Neural crest cell (in vitro differentiated cells): Measurements from ENCODE around the gene PLXNA3. TPM values are rescaled to one million over a fixed set of nuclear protein-coding genes. Genes with fewer than 3 reads are reported as not detected.

Source experiments
- DNase-seq: peaks from one replicate; pipeline ENCODE4 v3.0.0; 2021; ENCODE audit warnings: low read depth, mixed read lengths, low spot score
- H3K27ac Mint-ChIP-seq: one replicate; pipeline ENCODE4 v1.8.0; 2021; ENCODE audit warnings: mild to moderate bottlenecking, mixed read lengths; ENCODE audit not compliant: unreplicated experiment
- H3K27me3 Mint-ChIP-seq: 2 replicates; pipeline ENCODE4 v1.8.0; 2021; ENCODE audit warnings: low read depth, mild to moderate bottlenecking, mixed read lengths
- H3K36me3 Mint-ChIP-seq: 2 replicates; pipeline ENCODE4 v1.8.0; 2021; ENCODE audit warnings: low read depth, mild to moderate bottlenecking, mixed read lengths
- H3K4me1 Mint-ChIP-seq: 2 replicates; pipeline ENCODE4 v1.8.0; 2021; ENCODE audit warnings: mixed read lengths
- H3K4me3 Mint-ChIP-seq: one replicate; pipeline ENCODE4 v1.8.0; 2021; ENCODE audit warnings: mild to moderate bottlenecking, mixed read lengths
- H3K9me3 Mint-ChIP-seq: 2 replicates; pipeline ENCODE4 v1.8.0; 2021; ENCODE audit warnings: mixed read lengths
- CTCF ChIP-seq: fragments of 200-600 bp; sonication (generic); conservative IDR thresholded peaks from 2 replicates; pipeline ENCODE4 v1.5.0; 2021; ENCODE audit warnings: antibody characterized with exemption, mild to moderate bottlenecking
- total RNA-seq: library from RNA; stranded (reverse); gene quantifications from 2 replicates; pipeline ENCODE4 v1.2.1, GENCODE V29; 2021

Gene PLXNA3
- total RNA-seq, 1 donor from 2014 or later: 75.1 TPM

DNA sequence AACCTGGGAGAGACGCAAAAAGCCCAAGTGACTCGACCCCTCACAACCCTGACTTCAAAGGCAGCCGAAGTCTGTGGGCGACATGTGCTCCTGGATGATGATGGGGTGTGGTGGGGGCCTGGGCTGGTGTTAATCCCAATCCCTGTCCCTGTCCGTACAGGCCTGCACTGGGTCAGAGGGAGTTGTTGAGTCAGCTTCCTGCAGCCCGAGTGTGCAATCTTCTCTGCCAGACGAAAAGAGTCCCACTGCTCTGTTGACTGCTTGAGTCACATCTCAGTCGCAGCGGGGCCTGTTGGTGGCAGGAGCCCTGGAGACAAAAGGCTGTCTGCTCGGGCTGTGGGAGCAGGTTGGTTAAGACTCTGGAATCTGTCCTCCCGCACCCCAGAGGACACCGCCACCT lies 47.7 kb downstream of the PLXNA3 start:
- H3K27ac Mint-ChIP-seq: no peak overlapping the region
- H3K9me3 Mint-ChIP-seq: peaks cover 5% of the 10 kb centered on the region
- H3K4me1 Mint-ChIP-seq: no peaks in the 10 kb centered on the region
- no peaks in the 10 kb centered on the region for H3K27me3 Mint-ChIP-seq
- DNase-seq: no peak
- H3K36me3 Mint-ChIP-seq: peaks cover 14% of the 10 kb centered on the region
- H3K4me3 Mint-ChIP-seq: no peak overlapping the region
- TF ChIP-seq CTCF: no peak

DNA sequence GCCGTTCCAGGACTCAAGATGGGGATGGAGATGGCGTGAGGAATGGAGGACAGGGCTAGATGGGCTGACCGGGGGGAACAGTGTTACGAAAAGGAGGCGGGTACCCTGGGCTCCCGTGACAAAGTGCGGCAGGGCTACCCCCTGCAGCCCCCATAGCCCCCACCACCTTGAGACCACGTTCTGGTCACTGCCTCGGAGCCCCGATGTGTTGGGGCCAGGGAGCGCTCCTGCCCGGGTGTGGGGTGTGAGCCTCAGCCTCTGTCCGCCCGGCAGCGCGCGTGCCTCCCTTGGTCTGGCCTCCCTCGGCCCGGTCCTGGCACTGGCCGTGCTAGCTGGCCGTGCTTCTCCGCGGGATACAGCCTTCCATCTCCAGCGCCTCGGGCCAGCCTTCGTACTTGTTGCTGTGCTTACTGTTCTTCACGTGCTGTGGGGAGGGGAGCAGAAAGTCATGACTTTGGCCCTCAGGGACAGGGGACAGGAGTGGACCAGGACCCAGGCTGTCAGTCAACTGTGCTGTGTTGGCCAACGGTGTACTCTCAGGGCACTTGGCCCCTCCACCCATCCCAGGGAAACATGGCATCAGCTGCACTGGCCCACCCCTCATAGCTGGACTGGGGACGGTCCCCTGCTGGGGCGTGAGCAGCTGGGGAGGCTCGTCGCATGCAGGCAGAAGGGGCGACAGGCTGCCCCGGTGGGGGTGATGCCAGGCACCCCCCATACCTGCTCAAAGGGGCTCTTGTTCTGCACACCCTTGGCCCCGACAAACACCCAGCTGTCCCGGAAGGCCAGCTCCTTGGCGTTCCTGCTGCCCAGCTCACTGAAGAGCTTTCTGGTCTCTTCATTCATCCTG lies 48.6 kb downstream of the PLXNA3 start:
- H3K27me3 Mint-ChIP-seq: no peaks in the 10 kb centered on the region
- TF ChIP-seq CTCF: no peak
- H3K27ac Mint-ChIP-seq: no peak overlapping the region
- peaks cover 5% of the 10 kb centered on the region for H3K9me3 Mint-ChIP-seq
- no peak for DNase-seq
- H3K4me3 Mint-ChIP-seq: no peak overlapping the region
- H3K4me1 Mint-ChIP-seq: no peaks in the 10 kb centered on the region
- peaks cover 14% of the 10 kb centered on the region for H3K36me3 Mint-ChIP-seq

GRCh38 chrX:154507673-154508383 lies 49.7 kb downstream of the PLXNA3 start:
- Mint-ChIP-seq H3K4me1 (no peaks in the 10 kb centered on the region), H3K9me3 (peaks cover 5% of the 10 kb centered on the region), H3K27me3 (no peaks in the 10 kb centered on the region), H3K27ac (no peak overlapping the region), H3K4me3 (no peak overlapping the region), H3K36me3 (peaks cover 14% of the 10 kb centered on the region)
- no peak for DNase-seq
- TF ChIP-seq CTCF: no peak

DNA sequence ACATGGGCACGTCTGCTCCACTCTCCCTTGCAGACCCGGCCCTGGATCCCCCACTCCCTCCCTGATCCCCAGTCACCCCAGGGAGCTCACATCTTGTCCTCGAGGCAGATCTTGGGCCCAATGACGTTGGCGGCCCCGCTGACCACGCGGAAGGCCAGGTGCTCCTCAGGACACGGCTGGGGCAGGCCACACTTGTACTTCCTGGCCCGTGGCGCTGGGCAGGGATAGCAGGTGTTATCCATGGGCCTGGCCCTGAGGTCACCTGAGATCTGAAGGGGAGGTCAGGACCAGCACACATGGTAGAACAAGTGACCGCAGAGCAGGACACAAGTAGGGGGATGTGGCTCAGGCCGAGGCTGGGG lies 50.3 kb downstream of the PLXNA3 start:
- DNase-seq: no peak
- no peak for TF ChIP-seq CTCF
- Mint-ChIP-seq H3K4me1 (no peaks in the 10 kb centered on the region), H3K27me3 (no peaks in the 10 kb centered on the region), H3K27ac (no peak overlapping the region), H3K4me3 (no peak overlapping the region), H3K9me3 (peaks cover 5% of the 10 kb centered on the region), H3K36me3 (peaks cover 14% of the 10 kb centered on the region)

- H3K36me3 Mint-ChIP-seq: peaks cover 19% of the 10 kb centered on the region
- H3K27ac Mint-ChIP-seq: no peak overlapping the region
- H3K4me1 Mint-ChIP-seq: peaks cover 6% of the 10 kb centered on the region
- H3K27me3 Mint-ChIP-seq: no peaks in the 10 kb centered on the region
- no peak overlapping the region for H3K4me3 Mint-ChIP-seq
- peaks cover 5% of the 10 kb centered on the region for H3K9me3 Mint-ChIP-seq
- no peak for TF ChIP-seq CTCF
- DNase-seq: no peak
These were observed 51.4 kb downstream of the PLXNA3 start for GRCh38 chrX:154509455-154509854.
